OCI-M2 (cell line): ENCODE measurements around the gene EFHD2.
"Not testable (repeated sequence)": the region's sequence is repeated elsewhere in the genome, so short reads cannot be mapped to it uniquely, and the experiment has no call there.

Experiments
- DNase-seq: peaks from one replicate; lab custom pipeline; 2025; ENCODE audit not compliant: unreplicated experiment; lab: John Stamatoyannopoulos, UW

EFHD2 gene

DNA sequence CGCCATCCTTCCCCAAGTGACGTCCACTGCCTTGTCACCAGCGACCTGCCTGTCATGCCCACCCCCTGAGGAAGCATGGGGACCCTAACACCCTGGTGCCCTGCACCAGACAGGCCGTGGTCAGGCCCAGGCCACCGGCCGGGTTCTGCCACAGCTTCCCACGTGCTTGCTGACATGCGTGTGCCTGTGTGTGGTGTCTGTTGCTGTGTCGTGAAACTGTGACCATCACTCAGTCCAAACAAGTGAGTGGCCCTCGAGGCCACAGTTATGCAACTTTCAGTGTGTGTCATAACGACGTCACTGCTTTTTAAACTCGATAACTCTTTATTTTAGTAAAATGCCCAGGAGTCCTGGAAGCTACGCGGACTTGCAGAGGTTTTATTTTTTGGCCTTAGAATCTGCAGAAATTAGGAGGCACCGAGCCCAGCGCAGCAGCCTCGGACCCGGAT lies 20.0 kb downstream of the EFHD2 start:
- no peak for DNase-seq

DNA sequence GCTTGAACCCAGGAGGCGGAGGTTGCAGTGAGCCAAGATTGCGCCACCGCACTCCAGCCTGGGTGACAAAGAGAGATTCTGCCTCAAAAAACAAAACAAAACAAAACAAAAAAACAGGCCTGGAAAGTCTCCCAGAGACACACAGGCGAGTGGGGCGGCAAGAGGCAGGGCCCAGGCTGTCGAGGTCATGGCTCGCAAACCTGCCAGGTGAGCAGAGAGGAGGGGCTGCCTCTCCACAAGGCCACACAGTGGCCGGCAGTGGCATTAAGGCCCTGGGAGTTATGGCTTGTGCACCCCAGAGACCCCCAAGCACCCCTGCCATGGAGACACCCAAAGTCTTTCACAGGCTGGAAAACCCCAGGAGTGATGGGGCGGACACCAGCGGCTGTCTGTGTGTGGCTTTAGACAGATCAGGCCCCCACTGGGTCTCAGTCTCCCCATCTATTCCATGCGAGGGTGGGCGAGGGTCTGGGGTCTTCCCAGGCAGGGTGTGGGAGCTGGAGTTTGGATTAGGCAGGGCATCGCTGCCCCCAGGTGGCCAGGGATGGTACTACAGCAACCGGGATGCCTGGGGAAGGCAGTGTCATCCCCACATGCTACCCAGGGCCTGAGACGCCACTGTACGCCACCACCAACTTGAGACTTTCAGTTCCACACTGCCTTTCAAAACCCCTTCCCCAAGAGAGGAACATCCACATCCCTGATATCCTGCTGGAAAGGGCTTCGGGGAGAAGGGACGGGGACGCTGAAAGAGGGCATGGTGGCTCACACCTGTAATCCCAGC lies 21.3 kb downstream of the EFHD2 start:
- peak; percentile 31 for DNase-seq

DNA sequence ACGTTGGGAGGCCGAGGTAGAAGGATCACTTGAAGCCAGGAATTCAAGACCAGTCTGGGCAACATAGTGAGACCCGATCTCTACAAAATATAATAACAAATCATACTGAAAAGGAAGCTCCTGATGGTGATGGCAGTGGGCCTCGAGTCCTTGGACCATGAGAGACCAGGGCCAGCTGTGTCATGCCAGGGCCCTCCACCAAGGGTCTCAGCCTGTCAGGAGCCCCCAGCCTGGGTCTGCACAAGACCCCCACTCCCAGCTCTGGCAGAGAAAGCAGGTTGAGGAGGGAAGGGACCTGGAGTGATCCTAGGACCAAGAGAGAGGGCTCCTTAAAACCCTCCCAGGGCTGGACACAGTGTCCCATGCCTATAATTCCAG lies 21.9 kb downstream of the EFHD2 start:
- no peak for DNase-seq

DNA sequence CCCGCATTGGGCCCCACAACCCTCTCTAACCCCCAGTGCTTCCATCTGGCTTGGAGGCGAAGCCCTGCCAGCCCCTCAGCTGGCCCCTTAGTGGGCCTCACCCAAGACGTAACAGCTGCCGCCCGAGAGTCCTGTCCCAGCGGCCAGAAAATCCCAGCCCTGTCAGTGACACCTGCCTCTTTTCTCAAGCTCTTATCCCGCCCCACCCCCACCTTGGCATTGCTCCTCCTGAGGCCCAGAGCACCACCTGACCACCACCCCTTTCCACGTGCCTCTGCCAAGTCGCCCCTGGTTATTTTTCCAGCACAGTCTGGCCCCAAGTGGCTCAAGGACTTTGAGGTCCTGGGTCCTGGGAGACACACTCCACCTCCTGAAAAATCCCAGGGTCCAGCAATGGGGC lies 22.6 kb downstream of the EFHD2 start:
- DNase-seq, result no peak

DNA sequence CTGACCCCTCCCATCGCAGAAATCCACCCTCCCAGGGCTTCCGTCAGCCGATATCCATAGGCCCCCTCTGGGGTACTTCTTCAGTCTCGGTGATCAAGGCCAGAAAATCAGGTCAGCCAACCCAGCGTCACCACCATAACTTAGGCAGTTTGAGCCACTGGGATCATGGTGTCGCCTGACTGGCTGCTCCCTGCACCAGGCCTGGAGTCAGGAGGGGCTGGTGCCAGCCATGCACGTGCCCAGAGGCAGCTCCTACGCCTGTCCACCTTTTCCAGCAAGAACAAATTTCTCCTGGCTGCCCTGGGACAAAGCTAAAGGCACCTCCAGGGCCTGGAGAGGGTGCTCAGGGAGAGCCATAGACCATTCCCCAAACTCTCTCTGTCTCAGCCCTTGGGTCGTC lies 23.8 kb downstream of the EFHD2 start:
- no peak for DNase-seq

DNA sequence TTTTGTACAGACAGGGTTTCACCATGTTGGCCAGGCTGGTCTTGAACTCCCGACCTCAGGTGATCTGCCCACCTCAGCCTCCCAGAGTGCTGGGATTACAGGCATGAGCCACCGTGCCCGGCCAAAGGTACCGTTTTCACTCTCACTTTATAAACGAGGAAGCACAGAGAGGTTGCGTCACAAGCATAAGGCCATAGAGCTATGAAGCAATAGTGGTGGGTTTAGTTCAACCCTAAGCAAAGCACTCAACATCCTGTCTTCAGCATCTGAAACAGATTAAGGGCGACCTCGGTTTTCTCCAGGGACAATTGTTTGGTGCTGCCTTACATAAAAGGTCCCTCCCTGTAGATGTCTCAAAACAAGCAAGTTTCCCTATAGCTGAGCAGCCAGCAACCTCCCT lies 25.1 kb downstream of the EFHD2 start:
- DNase-seq, result not testable (repeated sequence)

DNA sequence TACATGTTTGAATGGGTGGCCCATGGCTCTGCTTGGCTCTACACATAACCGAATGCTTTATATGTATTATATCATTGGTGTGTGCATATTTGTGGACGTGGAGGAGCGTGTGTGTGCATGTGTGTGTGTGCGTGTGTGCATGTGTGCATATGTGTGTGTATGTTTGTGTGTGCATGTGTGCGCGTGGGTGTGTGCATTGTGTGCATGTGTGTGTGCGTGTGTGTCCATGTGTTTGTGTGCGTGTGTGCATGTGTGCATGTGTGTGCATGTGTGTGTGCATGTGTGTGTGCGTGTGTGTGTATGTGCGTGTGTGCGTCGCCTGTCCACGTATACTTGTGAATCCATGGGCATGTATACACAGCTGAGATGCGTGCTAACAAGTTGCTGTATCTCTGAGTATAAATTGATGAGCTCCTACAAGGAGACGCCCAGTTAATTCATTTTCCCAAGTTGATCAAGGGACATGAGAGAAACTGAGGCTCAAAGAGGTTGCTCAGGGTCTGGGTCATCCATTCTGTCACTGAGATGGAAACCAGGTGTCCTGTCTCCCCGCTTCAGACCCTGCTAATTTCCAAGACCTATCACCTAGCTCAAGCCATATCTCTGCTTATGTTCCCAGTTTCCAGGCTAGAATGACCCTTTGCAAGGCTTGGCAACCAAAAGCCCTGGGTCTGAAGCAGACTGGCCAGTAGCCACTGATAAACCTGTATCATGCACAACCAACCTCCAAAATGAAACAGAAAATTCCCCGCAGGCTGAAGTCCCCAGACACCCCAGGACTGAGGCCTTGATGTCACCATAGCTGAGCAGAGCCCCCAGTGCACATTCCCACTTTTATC lies 25.8 kb downstream of the EFHD2 start:
- no peak for DNase-seq

DNA sequence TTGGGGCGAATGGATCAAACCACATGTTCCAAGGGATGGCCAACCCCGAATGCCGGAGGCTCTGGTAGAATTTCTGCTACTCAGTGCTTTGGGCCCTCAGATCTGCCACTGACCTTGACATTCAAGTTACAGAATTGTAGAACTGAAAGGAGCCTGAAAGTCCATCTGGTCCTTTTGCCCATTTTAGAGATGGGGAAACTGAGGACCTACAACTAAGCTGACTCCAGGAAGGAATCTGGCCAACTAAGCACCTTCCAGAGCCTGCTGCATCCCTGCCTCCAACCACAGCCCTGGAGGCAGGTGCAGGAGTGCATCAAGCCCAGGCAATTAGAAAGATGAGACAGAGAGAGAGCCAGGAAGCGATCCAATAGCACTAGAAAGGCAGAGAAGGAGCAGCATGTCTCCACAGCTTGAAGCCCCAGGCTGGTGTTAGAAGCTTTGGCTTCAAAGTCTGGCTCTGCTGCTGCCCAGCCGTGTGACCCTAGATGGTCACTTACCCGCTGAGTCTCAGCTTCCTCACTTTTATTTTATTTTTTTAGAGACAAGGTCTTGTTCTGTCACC lies 27.3 kb downstream of the EFHD2 start:
- DNase-seq, result no peak

DNA sequence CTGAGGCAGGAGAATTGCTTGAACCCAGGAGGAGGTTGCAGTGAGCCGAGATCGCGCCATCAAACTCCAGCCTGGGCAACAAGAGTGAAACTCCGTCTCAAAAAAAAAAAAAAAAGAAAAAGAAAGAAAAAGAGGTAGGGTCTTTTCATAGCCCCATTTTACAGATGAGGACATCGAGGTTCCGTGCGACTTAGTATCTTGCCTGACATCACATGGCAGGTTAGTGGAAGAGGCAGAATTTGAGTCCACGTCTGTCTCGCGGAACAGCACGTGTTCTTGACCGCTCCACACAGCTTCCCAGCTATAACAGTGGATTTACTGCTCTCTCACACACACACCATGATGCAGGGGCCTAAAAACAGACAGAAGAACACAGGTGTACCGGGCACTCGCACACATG lies 29.6 kb downstream of the EFHD2 start:
- no peak for DNase-seq

DNA sequence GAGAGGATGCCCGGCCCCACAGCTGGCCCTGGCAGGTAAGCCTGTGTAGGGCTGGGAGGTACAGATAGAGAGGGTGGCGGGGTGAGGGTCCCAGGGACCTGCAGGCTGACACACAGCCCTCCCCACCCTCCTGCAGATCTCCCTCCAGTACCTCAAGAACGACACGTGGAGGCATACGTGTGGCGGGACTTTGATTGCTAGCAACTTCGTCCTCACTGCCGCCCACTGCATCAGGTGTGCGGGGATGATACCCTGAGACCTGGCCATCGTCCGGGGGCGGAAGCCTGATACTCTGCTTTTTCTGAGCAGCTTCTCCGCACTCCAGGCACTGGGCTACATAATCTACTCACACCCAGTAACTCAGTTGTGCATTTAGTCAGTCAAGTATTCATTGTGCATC lies 30.7 kb downstream of the EFHD2 start:
- DNase-seq, result no peak

DNA sequence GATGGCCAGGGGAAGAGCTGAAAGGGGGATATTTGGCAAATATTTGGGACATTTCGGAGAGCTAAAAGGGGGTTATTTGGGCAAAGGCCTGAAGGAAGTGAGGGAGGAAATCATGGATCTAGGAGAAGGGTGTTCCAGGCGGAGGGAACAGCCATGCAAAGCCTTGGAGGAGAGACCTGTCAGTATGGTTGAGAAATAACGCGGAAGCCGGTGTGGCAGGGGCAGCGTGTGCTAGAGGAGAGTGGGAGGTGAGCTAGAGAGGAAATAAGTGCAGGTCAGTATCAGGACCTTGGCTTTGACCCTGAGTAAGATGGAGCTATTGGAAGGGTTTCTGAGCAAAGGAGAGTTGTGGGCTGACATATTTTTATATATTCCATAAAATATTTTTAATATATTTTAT lies 31.6 kb downstream of the EFHD2 start:
- no peak for DNase-seq

DNA sequence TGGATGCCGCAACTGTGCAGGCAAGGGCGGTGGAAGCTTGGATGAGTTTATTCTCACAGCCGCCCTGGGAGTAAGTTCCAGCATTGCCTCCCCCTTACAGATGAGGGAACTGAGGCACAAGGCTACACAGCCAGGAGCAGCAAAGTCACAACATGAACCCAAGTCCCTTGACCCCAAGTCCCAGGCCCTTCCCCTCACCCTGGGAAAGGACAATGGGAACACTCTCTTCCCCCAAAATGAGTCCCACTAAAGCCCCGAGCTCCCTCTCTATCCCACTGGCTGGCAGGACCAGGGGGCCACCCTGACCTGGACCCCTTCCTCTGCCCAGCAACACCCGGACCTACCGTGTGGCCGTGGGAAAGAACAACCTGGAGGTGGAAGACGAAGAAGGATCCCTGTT lies 32.4 kb downstream of the EFHD2 start:
- DNase-seq, result no peak

DNA sequence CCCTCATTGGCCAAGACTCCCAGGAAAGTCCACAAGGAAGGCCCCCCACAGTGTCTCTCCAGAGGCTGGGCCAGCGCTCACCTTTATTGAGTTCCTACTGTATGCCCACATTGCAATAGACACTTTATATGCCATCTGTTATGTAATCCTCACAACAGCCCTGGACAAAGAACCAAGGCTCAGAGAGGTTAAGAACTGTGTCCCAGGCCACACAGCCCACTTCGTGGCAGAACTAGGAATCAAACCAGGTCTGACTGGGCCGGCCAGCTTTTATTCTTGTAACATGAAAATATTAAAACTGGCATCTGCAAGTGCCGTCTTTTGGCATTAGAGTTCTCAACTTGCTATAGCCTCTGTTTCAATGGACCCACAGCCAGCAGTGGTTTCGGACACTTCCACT lies 33.1 kb downstream of the EFHD2 start:
- DNase-seq, result no peak

DNA sequence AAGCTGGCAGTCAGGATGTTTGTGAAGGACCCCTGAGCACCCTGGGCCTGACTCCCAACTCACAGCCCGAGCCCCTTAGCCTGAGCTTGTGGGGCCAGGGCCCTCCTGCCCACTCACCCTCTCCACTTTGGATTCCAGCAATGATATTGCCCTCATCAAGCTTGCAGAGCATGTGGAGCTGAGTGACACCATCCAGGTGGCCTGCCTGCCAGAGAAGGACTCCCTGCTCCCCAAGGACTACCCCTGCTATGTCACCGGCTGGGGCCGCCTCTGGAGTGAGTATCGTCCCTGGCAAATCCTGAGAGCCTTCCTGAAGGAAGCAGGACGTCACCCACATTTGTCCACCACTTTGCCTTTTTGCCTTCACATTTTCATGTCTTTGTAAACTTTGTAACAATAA lies 33.6 kb downstream of the EFHD2 start:
- DNase-seq, result no peak

DNA sequence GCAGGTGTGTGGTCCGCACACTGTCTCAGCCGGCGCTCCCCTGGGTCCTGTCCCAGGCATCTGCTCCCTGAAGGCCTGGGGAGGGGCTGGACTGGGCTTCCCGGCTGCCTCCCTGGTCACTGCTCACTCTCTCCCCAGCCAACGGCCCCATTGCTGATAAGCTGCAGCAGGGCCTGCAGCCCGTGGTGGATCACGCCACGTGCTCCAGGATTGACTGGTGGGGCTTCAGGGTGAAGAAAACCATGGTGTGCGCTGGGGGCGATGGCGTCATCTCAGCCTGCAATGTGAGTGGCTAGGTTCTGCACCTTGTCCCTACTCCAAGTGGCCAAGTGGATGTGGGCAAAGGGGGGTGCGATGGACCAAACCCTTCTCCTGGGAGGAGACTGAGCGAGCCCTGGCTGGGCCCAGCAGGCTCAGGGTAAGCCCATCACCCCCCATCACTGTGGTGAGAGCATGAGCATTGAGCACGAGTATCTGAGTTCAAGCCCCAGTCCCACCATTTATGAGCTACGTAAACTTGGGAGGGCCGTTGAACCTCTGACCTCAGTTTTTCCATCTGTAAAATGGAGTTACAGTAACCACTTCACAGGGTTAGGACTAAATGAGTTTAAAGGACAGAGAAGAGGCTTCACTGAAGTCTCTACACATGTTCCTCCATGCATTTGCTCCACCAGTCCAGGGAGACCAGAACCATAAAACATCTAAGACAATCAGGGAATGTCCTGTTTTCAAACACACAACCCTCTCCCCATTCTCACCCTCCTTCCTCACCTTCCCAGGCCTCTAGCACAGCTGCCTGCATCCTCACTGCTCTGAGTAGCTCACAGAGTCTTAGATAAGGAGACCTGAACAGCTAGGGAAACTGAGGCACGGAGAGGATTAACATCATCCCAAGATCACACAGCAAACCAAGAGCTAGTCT lies 35.0 kb downstream of the EFHD2 start:
- no peak for DNase-seq

DNA sequence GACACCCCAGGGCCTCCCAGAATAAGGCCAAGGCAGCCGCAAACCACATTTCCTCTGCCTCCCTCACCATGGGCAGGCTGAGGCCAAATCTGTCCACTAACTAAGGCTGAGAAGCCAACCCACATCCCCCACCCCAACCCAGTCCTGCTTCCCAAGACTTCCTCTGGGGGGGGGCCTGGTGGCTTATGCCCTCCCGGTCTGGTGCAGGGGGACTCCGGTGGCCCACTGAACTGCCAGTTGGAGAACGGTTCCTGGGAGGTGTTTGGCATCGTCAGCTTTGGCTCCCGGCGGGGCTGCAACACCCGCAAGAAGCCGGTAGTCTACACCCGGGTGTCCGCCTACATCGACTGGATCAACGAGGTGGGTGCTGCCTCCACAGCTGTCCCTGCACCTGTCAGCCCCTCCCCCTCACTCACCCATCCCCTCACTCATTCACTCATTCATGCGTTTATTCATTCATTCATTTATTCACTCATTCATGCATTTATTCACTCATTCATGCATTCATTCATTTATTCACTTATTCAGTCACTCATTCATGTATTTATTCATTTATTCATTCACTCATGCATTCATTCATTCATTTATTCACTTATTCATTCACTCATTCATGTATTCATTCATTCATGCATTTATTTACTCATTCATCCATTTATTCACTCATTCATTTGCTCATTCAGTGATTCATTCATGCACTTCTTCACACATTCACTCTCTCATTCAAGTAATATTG lies 35.9 kb downstream of the EFHD2 start:
- no peak for DNase-seq

DNA sequence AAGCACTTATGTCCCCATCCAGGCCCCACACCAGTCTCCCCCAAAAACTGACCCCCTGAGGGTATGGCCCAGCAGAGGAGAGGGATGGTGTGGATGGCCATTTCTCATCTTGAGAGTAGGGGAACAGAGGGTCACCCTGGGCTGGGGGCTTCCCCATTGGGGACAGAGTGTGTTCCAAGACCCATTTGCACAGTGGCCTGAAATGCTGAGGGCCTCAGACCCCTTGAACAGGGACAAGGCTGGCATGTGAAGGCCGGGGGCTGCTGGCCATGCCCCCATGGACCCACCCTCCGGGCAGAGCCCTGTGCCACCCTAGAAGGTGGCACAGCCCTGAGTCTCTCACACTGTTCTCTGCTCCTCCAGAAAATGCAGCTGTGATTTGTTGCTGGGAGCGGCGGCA lies 36.5 kb downstream of the EFHD2 start:
- DNase-seq, result no peak

DNA sequence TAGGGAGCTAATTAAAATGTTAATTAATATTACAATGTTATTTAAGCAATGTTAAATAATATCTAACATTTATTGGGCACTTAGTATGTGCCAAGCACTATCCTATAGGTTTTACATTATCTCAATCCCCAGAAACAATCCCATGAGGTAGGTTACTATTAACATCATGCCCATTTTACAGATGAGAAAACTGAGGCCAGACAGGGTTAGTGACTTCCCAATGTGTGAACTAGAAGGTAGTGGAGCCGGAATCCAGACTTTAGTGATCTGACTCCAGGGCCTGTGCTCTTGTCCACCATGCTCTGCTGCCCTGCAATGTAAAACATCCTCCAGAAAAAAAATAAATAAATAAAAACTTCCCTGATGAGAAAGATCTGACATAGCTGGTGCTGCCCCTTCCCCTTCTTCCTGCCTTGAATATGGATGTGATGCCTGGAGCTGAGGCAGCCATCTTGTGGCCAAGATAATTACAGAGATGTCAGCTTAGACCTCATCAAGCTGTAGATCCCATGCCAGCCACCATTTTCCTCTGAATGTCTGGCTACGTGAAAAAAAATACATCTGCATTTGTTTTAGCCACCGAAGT lies 39.3 kb downstream of the EFHD2 start:
- DNase-seq, result no peak

DNA sequence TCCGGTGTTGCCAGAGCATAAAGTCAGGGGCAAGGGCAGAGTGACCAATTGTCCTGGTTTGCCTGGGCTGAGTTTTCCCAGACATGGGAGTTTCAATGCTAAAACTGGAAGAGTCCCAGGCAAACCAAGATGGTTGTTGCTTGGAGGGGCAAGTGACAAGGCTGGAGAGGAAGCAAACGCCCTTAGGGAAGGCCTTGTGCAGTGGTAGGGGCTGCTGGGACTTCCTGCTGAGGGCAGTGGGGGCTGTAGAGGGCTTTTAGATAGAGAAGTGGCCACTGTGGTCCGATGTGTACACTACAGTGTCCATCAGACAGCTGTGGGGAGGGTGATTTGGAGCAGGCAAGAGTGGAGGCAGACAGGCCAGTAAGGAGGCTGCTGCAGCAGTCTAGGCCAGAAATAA lies 39.9 kb downstream of the EFHD2 start:
- no peak for DNase-seq
